ENCODE results near the gene LRRC46. TPM values are rescaled to one million over a fixed set of nuclear protein-coding genes. Genes with fewer than 3 reads are reported as not detected.
A peak's percentile ranks its signal among the peaks of the same experiment; 100 is the strongest.

LRRC46 gene
- total and polyA plus RNA-seq, 2 donors from 2014 or later, result 0.91 to 1.5 TPM

DNA sequence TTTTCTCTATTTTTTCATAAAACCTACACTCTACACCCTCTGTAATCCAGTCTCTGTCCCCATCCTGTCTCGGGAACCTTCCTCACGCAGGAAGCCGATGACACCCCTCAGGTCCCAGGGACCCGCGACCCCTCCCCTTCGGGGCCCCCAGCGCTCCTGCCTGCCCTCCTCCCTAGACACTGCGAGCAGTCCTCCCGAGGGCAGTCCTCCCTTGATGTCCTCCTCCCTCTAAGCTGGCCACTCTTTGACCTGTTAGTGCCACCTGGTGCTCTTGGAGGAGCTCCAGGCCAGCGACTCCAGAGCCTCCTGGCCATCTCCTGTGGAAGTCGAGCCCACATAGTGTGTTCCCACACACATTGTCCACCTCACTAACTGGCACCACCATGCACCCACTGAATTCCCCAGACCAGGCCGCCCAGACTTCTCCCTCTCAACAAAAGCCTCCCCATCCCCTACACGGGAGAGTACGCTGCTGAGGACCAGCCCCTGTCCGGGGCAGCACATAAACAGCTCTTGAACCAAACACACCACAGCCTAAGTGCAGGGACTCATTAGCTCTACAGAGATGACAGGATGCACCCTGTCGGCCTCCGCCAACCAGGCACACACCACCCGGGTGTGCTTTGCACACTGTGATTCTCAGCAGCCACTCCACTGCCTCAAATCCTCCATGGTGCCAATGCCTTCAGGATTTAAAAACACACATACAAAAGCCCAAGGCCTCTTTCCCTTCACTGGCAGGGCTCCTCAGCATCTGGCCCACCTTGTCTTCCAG is 19.1 kb upstream of the LRRC46 start:
- TF ChIP-seq, protein P1, sequence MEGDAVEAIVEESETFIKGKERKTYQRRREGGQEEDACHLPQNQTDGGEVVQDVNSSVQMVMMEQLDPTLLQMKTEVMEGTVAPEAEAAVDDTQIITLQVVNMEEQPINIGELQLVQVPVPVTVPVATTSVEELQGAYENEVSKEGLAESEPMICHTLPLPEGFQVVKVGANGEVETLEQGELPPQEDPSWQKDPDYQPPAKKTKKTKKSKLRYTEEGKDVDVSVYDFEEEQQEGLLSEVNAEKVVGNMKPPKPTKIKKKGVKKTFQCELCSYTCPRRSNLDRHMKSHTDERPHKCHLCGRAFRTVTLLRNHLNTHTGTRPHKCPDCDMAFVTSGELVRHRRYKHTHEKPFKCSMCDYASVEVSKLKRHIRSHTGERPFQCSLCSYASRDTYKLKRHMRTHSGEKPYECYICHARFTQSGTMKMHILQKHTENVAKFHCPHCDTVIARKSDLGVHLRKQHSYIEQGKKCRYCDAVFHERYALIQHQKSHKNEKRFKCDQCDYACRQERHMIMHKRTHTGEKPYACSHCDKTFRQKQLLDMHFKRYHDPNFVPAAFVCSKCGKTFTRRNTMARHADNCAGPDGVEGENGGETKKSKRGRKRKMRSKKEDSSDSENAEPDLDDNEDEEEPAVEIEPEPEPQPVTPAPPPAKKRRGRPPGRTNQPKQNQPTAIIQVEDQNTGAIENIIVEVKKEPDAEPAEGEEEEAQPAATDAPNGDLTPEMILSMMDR (IDR thresholded peaks at IDR 0.05; ENCODE audit: borderline replicate concordance, extremely low read depth, insufficient read depth), result no peak
- DNase-seq, result no peak
- H3K9ac ChIP-seq (ENCODE audit: low read length in 3 of 3), result no peak overlapping the region
- H3K4me1 ChIP-seq (ENCODE audit: control insufficient read depth in 2 of 3, insufficient read depth in 2 of 3, low read depth in 1 of 3, low read length in 3 of 3), result no peaks in the 10 kb centered on the region
- intact Hi-C loops (cut with DNase I), result no loop called here
- no peaks in the 10 kb centered on the region for H3K27me3 ChIP-seq (ENCODE audit: control insufficient read depth, insufficient read depth, low read length)
- H3K9me3 ChIP-seq (ENCODE audit: control insufficient read depth in 2 of 3, insufficient read depth in 1 of 3, low read length in 3 of 3), result no peaks in the 10 kb centered on the region
- no peak for FAIRE-seq
- H3K27ac ChIP-seq (ENCODE audit: low read depth in 2 of 2, low read length in 2 of 2), result no peak overlapping the region
- H3K4me3 ChIP-seq (ENCODE audit: low read length in 3 of 3), result no peak overlapping the region
- H3K36me3 ChIP-seq (ENCODE audit: control insufficient read depth in 2 of 3, insufficient read depth in 3 of 3, low read length in 3 of 3), result peaks cover 0 to 16% (median 8%) of the 10 kb centered on the region in 3 donors

DNA sequence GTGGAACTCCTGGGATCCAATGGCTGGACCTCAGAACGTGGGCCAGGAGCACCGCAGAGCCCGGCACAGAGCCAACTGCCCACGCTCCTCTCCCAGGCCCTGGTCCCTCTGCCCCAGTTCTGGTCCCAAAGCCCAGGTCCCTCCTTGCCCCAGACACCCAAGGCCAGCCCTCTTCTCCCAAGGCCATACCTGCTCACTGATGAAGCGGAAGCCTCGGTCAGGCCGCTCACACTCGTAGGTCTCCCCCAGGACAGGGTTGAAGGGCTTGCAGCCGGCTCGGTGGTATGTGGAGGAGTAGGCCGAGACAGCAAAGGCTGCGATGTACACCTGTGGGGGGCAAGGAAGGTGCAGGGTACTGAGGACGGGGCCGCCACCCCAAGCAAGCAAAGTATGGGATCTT is 18.4 kb upstream of the LRRC46 start:
- TF ChIP-seq, protein P1 (IDR thresholded peaks at IDR 0.05; ENCODE audit: borderline replicate concordance, extremely low read depth, insufficient read depth), result no peak
- no peaks in the 10 kb centered on the region for H3K4me1 ChIP-seq (ENCODE audit: control insufficient read depth in 2 of 3, insufficient read depth in 2 of 3, low read depth in 1 of 3, low read length in 3 of 3)
- FAIRE-seq, result no peak
- H3K9me3 ChIP-seq (ENCODE audit: control insufficient read depth in 2 of 3, insufficient read depth in 1 of 3, low read length in 3 of 3), result no peaks in the 10 kb centered on the region
- H3K27me3 ChIP-seq (ENCODE audit: control insufficient read depth, insufficient read depth, low read length), result no peaks in the 10 kb centered on the region
- no peak overlapping the region for H3K27ac ChIP-seq (ENCODE audit: low read depth in 2 of 2, low read length in 2 of 2)
- H3K9ac ChIP-seq (ENCODE audit: low read length in 3 of 3), result no peak overlapping the region
- intact Hi-C loops (cut with DNase I), result no loop called here
- DNase-seq, result no peak
- H3K36me3 ChIP-seq (ENCODE audit: control insufficient read depth in 2 of 3, insufficient read depth in 3 of 3, low read length in 3 of 3), result peaks cover 0 to 19% (median 8%) of the 10 kb centered on the region in 3 donors
- H3K4me3 ChIP-seq (ENCODE audit: low read length in 3 of 3), result no peak overlapping the region

DNA sequence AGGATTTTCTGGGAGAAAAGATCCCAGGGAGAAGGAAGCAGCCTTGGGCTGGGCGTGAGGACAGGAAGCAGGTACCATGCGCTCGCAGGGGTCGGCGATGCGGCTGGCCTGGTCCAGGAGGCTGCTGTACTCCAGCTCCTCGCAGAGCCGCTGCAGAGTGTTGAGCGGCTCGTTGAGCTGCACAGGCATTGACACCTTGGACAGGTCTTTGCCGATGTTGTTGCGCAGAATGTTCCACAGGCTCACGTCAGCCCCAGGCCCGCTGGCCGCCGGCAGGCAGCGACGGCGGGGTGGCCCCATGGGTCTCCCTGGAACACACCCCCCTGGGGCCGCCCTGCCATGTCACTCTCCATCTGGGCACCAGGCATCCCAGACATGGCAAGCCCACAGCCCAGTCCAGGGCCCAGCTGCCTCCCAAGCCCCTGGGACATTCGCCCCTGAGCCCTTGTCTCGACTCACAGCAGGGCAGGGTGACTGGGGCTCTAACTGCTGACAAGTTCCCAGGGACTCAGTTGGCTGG is 17.9 kb upstream of the LRRC46 start:
- Histone ChIP-seq H3K27me3 (ENCODE audit: control insufficient read depth, insufficient read depth, low read length) (no peaks in the 10 kb centered on the region), H3K9me3 (ENCODE audit: control insufficient read depth in 2 of 3, insufficient read depth in 1 of 3, low read length in 3 of 3) (no peaks in the 10 kb centered on the region), H3K4me1 (ENCODE audit: control insufficient read depth in 2 of 3, insufficient read depth in 2 of 3, low read depth in 1 of 3, low read length in 3 of 3) (no peaks in the 10 kb centered on the region), H3K4me3 (ENCODE audit: low read length in 3 of 3) (no peak overlapping the region), H3K27ac (ENCODE audit: low read depth in 2 of 2, low read length in 2 of 2) (no peak overlapping the region), H3K36me3 (ENCODE audit: control insufficient read depth in 2 of 3, insufficient read depth in 3 of 3, low read length in 3 of 3) (peaks cover 0 to 20% (median 8%) of the 10 kb centered on the region in 3 donors), H3K9ac (ENCODE audit: low read length in 3 of 3) (no peak overlapping the region)
- TF ChIP-seq, protein P1 (IDR thresholded peaks at IDR 0.05; ENCODE audit: borderline replicate concordance, extremely low read depth, insufficient read depth), result no peak
- FAIRE-seq (no peak), DNase-seq (peak in 1 of 5 donors; percentile 23)
- intact Hi-C loops (cut with DNase I), result no loop called here
